Uterus (tissue), 4 donors: ENCODE measurements around the gene GABARAP. TPM values are rescaled to one million over a fixed set of nuclear protein-coding genes. Genes with fewer than 3 reads are reported as not detected.

Source experiments
- DNase-seq, 2 donors: peaks; one replicate each; pipeline ENCODE4 v3.0.0-alpha.2; 2019 to 2020
- H3K27ac ChIP-seq, 2 donors: fragments of 200-600 bp; sonication (generic); 1 replicate in 1 of 2; 2 replicates in 1 of 2; pipeline ENCODE4 v1.5.1; 2016 to 2018
- H3K27me3 ChIP-seq, 2 donors: fragments of 200-600 bp; sonication (generic); one replicate each; pipeline ENCODE4 v1.5.1; 2018 to 2019; ENCODE audit warnings: control low read depth in 1 of 2
- H3K36me3 ChIP-seq, 2 donors: fragments of 200-600 bp; sonication (generic); one replicate each; pipeline ENCODE4 v1.5.1; 2019; ENCODE audit warnings: control low read depth in 1 of 2
- H3K4me1 ChIP-seq, 2 donors: fragments of 200-600 bp; sonication (generic); one replicate each; pipeline ENCODE4 v1.5.1; 2018 to 2019; ENCODE audit warnings: control low read depth in 1 of 2
- H3K4me3 ChIP-seq, 2 donors: fragments of 200-600 bp; sonication (generic); 1 replicate in 1 of 2; 2 replicates in 1 of 2; pipeline ENCODE4 v1.5.1; 2018 to 2019; ENCODE audit warnings: mild to moderate bottlenecking in 1 of 2
- H3K9me3 ChIP-seq, 2 donors: fragments of 200-600 bp; sonication (generic); one replicate each; pipeline ENCODE4 v1.5.1; 2019; ENCODE audit warnings: control low read depth in 1 of 2
- POLR2A ChIP-seq, 2 donors: fragments of 450-650 bp; IDR thresholded peaks; one replicate each; pipeline ENCODE4 v1.6.1; 2016; ENCODE audit warnings: antibody characterized with exemption in 2 of 2, mild to moderate bottlenecking in 1 of 2, moderate library complexity in 1 of 2
- intact Hi-C: fragments of 100-400 bp; cut with DNase I; formaldehyde crosslinking; loops from one replicate; pipeline ENCODE4 v1.15.1; 2023; ENCODE audit warnings: low total_unique reads
- total RNA-seq, 4 donors: library from RNA; depleted of rRNA in 3 of 4; stranded (reverse); fragments of >200 nt in 3 of 4; gene quantifications; one replicate each; pipeline versions ENCODE4 v1.1.0 to v1.2.4, GENCODE V29; 2014 to 2023
- TF ChIP-seq, protein P1 (sequence below), 4 experiments: fragments of 200-600 bp in 2 of 4; fragments of 450-650 bp in 2 of 4; sonication (generic) in 2 of 4; IDR thresholded peaks; one replicate each; pipeline ENCODE4 v1.5.1; 2016 to 2019; ENCODE audit warnings: antibody characterized with exemption in 4 of 4, mild to moderate bottlenecking in 2 of 4, moderate library complexity in 1 of 4
- donor health status: DM: yes; HTN: yes; CAD: no.

GABARAP gene
- total RNA-seq, 4 donors from 2014 or later = 220 to 467 (median 366) TPM

DNA sequence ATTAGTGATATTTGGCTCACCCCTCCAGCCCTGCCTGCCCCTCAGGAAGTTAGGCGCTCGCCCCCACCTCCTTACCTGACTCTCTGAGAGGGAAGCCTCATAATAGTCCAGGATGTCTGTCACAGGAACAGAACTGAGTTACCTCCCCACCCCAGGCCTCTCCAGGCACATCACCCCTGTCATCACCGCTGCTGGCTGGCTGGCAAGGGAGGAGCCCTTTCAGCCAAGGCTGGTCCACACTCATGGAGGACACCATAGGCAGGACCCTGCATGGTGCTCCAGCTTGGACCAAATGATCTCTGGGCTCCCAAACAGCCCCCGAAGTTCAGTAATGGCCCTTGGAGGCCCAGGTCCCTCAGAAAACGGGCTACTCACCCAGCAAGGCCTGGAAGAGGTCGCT lies 24.1 kb downstream of the GABARAP start:
- intact Hi-C loops = no loop called here
- Histone ChIP-seq H3K4me3 (peak overlapping the region in 1 of 2 donors; percentile 59), H3K4me1 (peaks cover 0 to 24% of the 10 kb centered on the region in 2 donors), H3K27ac (peak overlapping the region; percentile 92 to 97), H3K36me3 (no peaks in the 10 kb centered on the region), H3K9me3 (no peaks in the 10 kb centered on the region), H3K27me3 (no peaks in the 10 kb centered on the region)
- TF ChIP-seq, protein P1, sequence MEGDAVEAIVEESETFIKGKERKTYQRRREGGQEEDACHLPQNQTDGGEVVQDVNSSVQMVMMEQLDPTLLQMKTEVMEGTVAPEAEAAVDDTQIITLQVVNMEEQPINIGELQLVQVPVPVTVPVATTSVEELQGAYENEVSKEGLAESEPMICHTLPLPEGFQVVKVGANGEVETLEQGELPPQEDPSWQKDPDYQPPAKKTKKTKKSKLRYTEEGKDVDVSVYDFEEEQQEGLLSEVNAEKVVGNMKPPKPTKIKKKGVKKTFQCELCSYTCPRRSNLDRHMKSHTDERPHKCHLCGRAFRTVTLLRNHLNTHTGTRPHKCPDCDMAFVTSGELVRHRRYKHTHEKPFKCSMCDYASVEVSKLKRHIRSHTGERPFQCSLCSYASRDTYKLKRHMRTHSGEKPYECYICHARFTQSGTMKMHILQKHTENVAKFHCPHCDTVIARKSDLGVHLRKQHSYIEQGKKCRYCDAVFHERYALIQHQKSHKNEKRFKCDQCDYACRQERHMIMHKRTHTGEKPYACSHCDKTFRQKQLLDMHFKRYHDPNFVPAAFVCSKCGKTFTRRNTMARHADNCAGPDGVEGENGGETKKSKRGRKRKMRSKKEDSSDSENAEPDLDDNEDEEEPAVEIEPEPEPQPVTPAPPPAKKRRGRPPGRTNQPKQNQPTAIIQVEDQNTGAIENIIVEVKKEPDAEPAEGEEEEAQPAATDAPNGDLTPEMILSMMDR (IDR thresholded peaks at IDR 0.05) = no peak
- TF ChIP-seq POLR2A (IDR thresholded peaks at IDR 0.05) = no peak
- DNase-seq = no peak

DNA sequence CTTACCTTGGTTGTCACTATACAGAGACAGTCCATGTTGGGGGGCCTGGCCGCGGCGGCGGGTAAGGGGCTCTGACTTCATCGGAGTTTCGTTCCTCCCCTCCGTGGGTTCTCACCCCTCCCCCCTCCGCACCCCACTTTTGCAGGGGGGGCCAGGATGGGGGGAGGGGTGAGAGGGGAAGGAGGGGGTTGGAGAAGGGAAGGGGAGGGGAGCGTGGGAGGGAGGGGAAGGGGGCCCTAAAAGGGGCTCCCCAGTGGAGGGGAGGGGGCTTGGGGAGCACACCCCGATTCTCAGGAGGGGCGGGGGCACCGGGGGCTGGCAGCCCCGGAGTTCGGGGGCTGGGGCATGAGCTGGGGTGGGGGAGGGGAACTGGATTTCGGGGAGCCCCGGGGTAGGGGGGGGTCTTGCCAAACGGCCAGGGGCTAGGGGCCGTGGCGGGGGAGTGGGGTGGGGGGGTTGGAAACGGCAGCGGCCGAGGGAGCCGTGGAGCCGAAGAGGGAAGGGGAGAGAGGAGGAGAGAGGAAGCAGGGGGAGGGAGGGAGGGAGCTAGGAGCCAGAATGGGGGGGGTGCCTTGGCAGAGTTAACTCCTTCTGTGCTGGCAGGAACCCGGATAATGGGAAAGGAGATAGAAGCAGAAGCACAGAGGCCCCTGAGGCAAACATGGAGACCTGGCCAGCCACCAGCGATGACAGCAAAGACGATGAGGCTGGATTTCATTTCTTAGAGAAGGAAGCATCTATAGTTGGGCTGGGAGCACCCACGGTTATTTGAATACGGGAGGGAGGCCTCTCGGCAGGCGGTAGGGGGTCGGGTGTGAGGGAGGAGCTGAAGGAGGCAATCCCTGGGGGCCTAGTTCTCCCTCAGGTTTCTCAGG lies 24.9 kb downstream of the GABARAP start:
- no peak for TF ChIP-seq POLR2A (IDR thresholded peaks at IDR 0.05)
- TF ChIP-seq, protein P1 (IDR thresholded peaks at IDR 0.05) = no peak
- peaks cover 0 to 24% of the 10 kb centered on the region in 2 donors for H3K4me1 ChIP-seq
- DNase-seq = peak; percentile 68 to 84
- no peaks in the 10 kb centered on the region for H3K9me3 ChIP-seq
- no peaks in the 10 kb centered on the region for H3K27me3 ChIP-seq
- peak overlapping the region; percentile 47 to 59 for H3K4me3 ChIP-seq
- no peaks in the 10 kb centered on the region for H3K36me3 ChIP-seq
- intact Hi-C loops = no loop called here
- peak overlapping the region; percentile 92 to 97 for H3K27ac ChIP-seq

DNA sequence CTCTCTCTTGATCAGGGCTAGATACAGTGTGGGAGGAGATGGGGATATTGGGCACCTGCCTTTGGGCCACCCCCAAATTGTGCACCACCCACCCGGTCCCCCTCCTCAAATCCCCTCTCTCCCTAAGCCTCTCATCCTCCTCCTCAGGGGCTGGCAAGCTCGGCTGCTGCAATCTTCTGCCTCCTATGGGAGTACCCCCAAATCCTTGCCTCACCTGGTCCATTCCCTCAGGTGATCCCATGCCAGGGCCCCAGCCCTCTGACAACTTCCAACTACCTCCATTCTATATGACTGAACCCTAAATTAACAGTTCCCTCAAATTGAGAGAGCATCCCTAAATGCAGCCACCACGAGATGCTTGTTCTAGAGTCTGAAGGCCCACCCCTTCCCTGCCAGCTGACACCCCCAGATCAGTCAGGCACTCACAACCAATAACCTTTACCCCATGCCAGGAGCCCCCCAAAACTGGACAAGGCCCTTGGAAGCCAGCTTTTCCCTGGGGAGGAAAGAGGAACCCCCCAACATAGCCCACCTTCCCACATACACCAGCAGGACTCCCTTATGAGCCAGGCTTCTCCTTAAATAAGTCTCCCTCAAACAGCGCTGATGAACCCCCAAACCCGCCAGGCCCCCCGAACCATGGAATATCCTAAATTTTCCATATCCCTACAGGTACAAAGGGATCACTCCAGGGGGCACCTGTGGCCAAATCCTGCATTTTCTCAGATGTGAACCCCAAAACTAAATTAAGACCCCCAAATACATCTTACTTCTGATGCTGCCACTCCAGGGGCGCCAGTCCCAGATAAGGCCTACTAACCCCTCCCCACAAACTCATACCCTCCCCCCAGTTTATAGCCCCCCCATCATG lies 25.8 kb downstream of the GABARAP start:
- Histone ChIP-seq H3K27me3 (no peaks in the 10 kb centered on the region), H3K4me3 (peak overlapping the region; percentile 47 to 59), H3K9me3 (no peaks in the 10 kb centered on the region), H3K4me1 (peaks cover 0 to 24% of the 10 kb centered on the region in 2 donors), H3K27ac (peak overlapping the region; percentile 92 to 97), H3K36me3 (no peaks in the 10 kb centered on the region)
- no peak for DNase-seq
- TF ChIP-seq, protein P1 (IDR thresholded peaks at IDR 0.05) = no peak
- no peak for TF ChIP-seq POLR2A (IDR thresholded peaks at IDR 0.05)
- intact Hi-C loops = no loop called here

DNA sequence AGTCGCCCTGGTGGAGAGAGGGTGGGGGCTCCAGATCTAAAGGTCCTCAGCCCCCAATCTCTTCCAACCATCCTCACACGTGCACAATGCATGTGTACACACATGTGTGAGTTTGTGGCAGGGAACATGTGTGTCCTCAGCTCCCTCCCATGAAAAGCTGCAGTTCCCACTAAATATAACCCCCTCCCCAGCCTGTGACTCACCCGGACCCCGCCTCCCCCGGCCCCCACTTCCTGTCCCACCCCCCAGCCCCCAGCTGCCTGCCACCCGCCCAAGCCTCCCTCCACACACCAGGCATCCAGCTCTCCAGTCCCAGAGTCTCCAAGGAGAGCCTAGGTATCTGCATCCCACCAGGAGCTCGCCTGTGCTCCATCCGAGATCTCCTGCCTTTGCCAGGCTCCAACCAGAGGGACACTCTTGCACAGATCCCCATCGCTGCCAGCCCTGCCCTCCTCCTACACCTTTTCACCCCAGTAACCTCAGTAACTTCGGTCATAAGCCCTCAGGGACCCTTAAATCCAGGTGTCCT lies 26.5 kb downstream of the GABARAP start:
- Histone ChIP-seq H3K27me3 (no peaks in the 10 kb centered on the region), H3K4me3 (peak overlapping the region in 1 of 2 donors; percentile 12), H3K4me1 (peaks cover 0 to 24% of the 10 kb centered on the region in 2 donors), H3K27ac (peak overlapping the region; percentile 92 to 97), H3K36me3 (no peaks in the 10 kb centered on the region), H3K9me3 (no peaks in the 10 kb centered on the region)
- TF ChIP-seq, protein P1 (IDR thresholded peaks at IDR 0.05) = no peak
- TF ChIP-seq POLR2A (IDR thresholded peaks at IDR 0.05) = no peak
- no peak for DNase-seq
- intact Hi-C loops = no loop called here
